ENCODE data around the gene USP44. TPM values are rescaled to one million over a fixed set of nuclear protein-coding genes. Genes with fewer than 3 reads are reported as not detected.
A peak's percentile ranks its signal among the peaks of the same experiment; 100 is the strongest.

USP44 gene
- total and polyA plus RNA-seq, 2 of the 4 experiments (the other 2 are of a cell fraction), result 13.0 to 33.5 TPM

DNA sequence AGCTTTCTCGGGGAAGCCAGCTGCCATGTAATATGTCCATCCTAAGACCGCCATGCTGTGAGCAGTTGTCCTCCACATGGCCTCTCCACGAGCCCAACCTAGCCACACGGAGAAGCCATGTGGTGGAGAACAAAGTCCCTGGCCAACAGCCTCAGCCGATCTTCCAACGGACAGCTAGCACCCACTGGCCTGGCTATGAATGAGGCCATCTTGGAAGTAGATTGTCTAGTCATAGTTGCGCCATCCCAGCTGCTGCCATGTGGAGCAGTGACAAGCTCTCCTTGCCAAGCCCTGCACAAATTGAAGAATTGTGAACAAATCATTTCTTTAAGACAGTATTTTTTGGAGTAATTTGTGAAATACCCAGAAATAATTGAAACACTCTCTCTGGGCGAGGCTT is 49.3 kb upstream of the USP44 start:
- Histone ChIP-seq H3K56ac (ENCODE audit: extremely low read depth, insufficient read depth, low read length) (no peak overlapping the region; the same call in 1 of the 2 replicates), H4K91ac (ENCODE audit: insufficient read depth, low read depth, low read length) (peak overlapping the region; percentile 96), H3K18ac (ENCODE audit: low read depth, low read length) (peak overlapping the region; percentile 7), H3K79me1 (ENCODE audit: low read depth in 1 of 2, low read length in 2 of 2) (no peaks in the 10 kb centered on the region), H2AK5ac (ENCODE audit: low read depth, low read length) (peak overlapping the region; percentile 95), H3K4me2 (ENCODE audit: low read depth, low read length) (no peak overlapping the region), H2BK5ac (ENCODE audit: low read depth, low read length, poor library complexity, severe bottlenecking) (peak overlapping the region; percentile 48), H2AFZ (replicated peaks; ENCODE audit: low read length, poor library complexity) (peak overlapping the region; percentile 38), H2AK9ac (replicated peaks; ENCODE audit: low read depth, low read length, poor library complexity) (peak overlapping the region; percentile 12), H3K36me3 (ENCODE audit: control insufficient read depth, insufficient read depth, low read length) (no peaks in the 10 kb centered on the region), H2BK120ac (ENCODE audit: low read depth, low read length) (peak overlapping the region; percentile 96), H3K4me1 (ENCODE audit: control insufficient read depth, insufficient read depth, low read length) (peaks cover 15% of the 10 kb centered on the region), H3K27ac (ENCODE audit: insufficient read depth, low read length) (peak overlapping the region; percentile 0; the same call in 1 of the 2 replicates), H4K8ac (ENCODE audit: low read depth in 2 of 2, low read length in 2 of 2) (peak overlapping the region; percentile 87 to 92; a peak in 3 of 4 replicates), H4K20me1 (ENCODE audit: insufficient read depth, low read length) (no peaks in the 10 kb centered on the region), H3K9me1 (ENCODE audit: insufficient read depth, low read length) (peaks cover 16% of the 10 kb centered on the region), H3K4me3 (ENCODE audit: insufficient read depth, low read depth, low read length) (no peak overlapping the region), H2BK15ac (ENCODE audit: low read depth, low read length) (peak overlapping the region; percentile 99; the same call in 2 of the 3 replicates), H4K5ac (ENCODE audit: low read depth, low read length) (peak overlapping the region; percentile 64; the same call in 1 of the 2 replicates), H3K14ac (replicated peaks; ENCODE audit: low read depth, low read length) (peak overlapping the region; percentile 92), H3K27me3 (ENCODE audit: control insufficient read depth, insufficient read depth, low read length) (no peaks in the 10 kb centered on the region), H3K23ac (ENCODE audit: low read depth, low read length) (no peak overlapping the region; the same call in 1 of the 2 replicates), H3K9ac (ENCODE audit: low read depth, low read length) (no peak overlapping the region), H3K4ac (ENCODE audit: low read depth, low read length) (peak overlapping the region; percentile 93), H3K9me3 (ENCODE audit: control insufficient read depth, insufficient read depth, low read length) (no peaks in the 10 kb centered on the region), H2BK20ac (ENCODE audit: low read depth, low read length) (peak overlapping the region; percentile 71)
- no peak for DNase-seq
- dilution Hi-C loops (cut with HindIII; ENCODE audit: low sequenced_read_pairs, unreplicated experiment), result no loop called here
- in situ Hi-C loops (cut with MboI; ENCODE audit: low sequenced_read_pairs), result loop anchor here (25.0 kb wide), 1 partner anchor 612 kb away; no protein-coding TSS in a partner anchor
- no TSS peak for BruUV-seq (replicated peaks)
- POLR2A ChIA-PET (ENCODE audit: unreplicated experiment), result interaction anchor here (0.6 kb wide), 1 partner anchor 518 kb away, joined by 10 read pairs; no protein-coding TSS in a partner anchor
- 100% methylated on average over 1 of the region's 8 CpGs; no CpG with 5 or more reads in 1 of the 2 experiments for WGBS, 2 experiments (ENCODE audit: extremely low coverage in 2 of 2, insufficient read length in 1 of 2)
- intact Hi-C loops (cut with micrococcal nuclease), result no loop called here
- no peak for ATAC-seq (ENCODE audit: low read depth)
- CTCF ChIA-PET, result interaction anchor here (1.5 kb wide), 2 partner anchors 9 to 189 kb away, joined by 3 read pairs; no protein-coding TSS in a partner anchor
- TF ChIP-seq RFX5 (IDR thresholded peaks at IDR 0.05; ENCODE audit: low read depth, low read length) (no peak), CHD1 (IDR thresholded peaks at IDR 0.05; ENCODE audit: low read depth, low read length) (no peak), MXI1 (IDR thresholded peaks at IDR 0.05; ENCODE audit: borderline replicate concordance, low read depth, low read length) (no peak), POLR2A (IDR thresholded peaks at IDR 0.05; ENCODE audit: low read depth, low read length) (no peak), BHLHE40 (IDR thresholded peaks at IDR 0.05; ENCODE audit: low read depth, low read length) (no peak)
- TF ChIP-seq, protein P1, sequence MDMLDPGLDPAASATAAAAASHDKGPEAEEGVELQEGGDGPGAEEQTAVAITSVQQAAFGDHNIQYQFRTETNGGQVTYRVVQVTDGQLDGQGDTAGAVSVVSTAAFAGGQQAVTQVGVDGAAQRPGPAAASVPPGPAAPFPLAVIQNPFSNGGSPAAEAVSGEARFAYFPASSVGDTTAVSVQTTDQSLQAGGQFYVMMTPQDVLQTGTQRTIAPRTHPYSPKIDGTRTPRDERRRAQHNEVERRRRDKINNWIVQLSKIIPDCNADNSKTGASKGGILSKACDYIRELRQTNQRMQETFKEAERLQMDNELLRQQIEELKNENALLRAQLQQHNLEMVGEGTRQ (IDR thresholded peaks at IDR 0.05; ENCODE audit: low read depth, low read length), result no peak

Measured in IMR-90 (cell line).